HG03469 (cell line): ENCODE data around the gene JUNB.
"Not testable (repeated sequence)": the region's sequence is repeated elsewhere in the genome, so short reads cannot be mapped to it uniquely, and the experiment has no call there.

Experiments
- ATAC-seq: cut with Tn5 transposase; IDR thresholded peaks from one replicate; pipeline ENCODE4 v1.9.1; 2021; ENCODE audit warnings: mild to moderate bottlenecking, moderate library complexity, moderate number of reproducible peaks; ENCODE audit not compliant: unreplicated experiment

The JUNB gene

DNA sequence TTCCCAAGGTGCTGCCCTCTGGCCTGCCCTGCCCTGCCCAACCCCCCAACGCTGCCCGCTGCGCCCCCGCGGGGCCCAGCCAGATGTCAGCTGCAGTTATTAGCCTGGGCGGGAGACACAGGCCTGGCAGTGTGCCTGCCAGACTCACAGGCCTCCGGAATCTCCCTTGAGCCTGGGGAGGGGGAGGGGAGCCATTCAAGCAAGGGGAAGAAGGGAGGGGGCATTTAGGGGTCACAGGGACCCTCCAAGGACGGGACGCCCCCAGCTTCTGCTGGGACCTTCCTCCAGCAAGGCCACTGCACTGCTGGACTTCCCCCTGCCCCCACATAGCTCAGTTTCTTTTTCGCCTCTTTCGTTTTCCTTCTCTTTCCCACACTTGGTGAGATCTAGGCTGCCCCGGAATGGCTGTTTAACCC, 2.6 kb upstream of the JUNB start:
- no peak for ATAC-seq

DNA sequence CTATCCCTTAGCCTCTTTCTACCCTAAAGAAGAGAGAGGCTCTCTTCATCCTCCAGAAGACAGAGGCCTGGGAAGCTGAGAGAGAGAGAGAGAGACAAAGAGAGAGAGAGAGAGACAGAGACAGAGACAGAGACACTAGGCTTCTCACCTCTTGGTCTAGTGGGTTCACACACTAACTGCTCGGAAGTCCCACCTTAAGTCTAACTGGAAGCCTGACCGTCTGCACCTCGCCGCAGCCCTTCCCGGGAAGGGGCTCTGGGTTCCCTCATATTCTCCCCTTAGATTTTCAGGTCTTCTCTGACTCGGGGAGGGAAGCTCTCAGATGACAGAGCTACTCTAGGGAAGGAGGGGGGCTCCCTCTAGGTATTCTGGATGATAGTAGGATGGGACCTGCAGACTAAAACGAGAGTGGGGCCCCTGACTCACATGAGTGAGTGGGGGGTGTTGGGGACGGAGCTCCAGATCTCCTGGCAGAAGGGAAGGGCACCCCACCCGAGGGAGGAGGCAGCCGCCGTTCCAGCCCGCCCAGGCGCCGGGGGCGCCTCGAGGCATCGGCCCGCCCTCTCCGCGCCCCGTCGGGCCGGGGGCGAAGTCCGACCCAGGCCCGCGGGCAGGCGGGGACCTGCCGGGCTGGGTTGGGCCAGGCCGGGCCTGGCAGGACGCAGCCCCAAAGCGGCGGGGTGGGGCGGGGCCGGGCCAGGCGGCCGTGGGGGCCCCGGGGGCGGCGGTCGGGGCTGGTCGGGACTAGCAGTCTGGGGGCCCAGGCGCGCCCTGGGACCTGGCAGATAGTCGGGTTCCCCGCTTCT, 2.0 kb upstream of the JUNB start:
- no peak for ATAC-seq

DNA sequence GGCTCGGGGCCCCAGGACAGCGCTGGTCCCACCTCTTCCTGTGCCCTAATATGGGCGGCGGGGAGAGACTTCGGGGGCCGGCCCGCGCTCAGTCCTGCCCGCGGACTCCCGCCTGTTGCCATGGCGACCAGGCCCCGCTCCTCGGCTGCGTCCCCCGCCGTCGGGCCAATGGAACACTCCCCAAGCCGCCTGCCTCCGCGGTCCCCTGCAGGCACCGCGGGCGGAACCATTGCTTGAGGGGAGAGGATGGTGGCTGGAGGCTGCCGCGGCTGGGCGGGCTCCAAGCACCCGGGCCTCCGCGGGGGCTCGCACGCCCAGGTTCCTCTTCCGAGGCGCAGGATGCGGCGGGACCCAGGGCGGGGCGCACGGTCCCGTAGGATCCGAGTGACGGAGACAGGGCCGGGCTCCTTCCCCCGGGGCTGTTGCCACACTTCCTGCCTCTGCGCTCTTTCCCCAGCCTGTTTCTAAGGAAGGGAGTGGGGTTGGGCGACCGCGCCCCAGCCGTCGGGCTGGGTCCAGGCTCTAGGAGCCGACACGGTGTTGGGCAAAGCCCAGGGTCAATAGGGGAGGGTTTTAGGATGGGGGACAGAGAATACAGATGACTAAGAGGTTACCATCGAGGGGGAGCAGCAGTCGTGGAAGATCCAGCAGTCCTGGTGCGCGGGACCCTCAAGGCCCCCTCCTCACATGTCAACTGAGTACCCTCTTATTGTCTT, 1.2 kb upstream of the JUNB start:
- ATAC-seq: peak; percentile 24

DNA sequence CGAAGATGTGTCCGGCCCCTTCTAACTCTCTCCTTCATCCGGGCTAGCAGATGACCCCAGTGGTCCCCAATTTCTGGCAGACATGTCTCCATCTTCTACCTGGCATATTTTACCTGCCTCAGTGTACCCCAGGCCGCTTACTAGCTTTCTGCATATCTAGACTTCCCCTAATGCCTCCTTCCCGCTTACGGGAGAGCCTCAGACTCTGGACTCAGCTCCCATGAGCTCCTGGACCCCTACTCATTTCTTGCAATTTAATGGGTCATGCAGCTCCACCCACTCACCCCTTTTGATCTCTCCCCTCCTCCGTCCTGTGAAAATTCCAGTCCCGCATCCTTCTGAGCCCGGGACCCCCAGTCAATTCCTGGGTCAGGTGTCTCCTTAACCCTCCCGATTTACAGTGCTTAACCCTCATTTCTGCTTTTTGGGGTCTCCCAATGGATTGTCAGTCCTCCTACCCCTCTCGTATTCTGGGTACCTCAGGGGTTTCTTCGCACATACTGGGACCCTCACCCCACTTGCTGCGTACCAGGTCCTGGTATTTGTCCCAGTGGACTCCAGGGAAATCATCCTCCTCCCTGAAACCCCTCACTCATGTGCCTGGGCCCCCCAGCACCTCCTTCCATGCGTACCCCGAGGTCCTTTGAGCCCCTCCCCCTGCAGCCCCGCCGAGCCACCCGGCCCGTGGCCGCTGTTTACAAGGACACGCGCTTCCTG, 500 bp upstream of the JUNB start:
- ATAC-seq: no peak

DNA sequence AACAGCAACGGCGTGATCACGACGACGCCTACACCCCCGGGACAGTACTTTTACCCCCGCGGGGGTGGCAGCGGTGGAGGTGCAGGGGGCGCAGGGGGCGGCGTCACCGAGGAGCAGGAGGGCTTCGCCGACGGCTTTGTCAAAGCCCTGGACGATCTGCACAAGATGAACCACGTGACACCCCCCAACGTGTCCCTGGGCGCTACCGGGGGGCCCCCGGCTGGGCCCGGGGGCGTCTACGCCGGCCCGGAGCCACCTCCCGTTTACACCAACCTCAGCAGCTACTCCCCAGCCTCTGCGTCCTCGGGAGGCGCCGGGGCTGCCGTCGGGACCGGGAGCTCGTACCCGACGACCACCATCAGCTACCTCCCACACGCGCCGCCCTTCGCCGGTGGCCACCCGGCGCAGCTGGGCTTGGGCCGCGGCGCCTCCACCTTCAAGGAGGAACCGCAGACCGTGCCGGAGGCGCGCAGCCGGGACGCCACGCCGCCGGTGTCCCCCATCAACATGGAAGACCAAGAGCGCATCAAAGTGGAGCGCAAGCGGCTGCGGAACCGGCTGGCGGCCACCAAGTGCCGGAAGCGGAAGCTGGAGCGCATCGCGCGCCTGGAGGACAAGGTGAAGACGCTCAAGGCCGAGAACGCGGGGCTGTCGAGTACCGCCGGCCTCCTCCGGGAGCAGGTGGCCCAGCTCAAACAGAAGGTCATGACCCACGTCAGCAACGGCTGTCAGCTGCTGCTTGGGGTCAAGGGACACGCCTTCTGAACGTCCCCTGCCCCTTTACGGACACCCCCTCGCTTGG, 966 bp downstream of the JUNB start:
- no peak for ATAC-seq

DNA sequence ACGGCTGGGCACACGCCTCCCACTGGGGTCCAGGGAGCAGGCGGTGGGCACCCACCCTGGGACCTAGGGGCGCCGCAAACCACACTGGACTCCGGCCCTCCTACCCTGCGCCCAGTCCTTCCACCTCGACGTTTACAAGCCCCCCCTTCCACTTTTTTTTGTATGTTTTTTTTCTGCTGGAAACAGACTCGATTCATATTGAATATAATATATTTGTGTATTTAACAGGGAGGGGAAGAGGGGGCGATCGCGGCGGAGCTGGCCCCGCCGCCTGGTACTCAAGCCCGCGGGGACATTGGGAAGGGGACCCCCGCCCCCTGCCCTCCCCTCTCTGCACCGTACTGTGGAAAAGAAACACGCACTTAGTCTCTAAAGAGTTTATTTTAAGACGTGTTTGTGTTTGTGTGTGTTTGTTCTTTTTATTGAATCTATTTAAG, 1.6 kb downstream of the JUNB start:
- ATAC-seq: no peak

DNA sequence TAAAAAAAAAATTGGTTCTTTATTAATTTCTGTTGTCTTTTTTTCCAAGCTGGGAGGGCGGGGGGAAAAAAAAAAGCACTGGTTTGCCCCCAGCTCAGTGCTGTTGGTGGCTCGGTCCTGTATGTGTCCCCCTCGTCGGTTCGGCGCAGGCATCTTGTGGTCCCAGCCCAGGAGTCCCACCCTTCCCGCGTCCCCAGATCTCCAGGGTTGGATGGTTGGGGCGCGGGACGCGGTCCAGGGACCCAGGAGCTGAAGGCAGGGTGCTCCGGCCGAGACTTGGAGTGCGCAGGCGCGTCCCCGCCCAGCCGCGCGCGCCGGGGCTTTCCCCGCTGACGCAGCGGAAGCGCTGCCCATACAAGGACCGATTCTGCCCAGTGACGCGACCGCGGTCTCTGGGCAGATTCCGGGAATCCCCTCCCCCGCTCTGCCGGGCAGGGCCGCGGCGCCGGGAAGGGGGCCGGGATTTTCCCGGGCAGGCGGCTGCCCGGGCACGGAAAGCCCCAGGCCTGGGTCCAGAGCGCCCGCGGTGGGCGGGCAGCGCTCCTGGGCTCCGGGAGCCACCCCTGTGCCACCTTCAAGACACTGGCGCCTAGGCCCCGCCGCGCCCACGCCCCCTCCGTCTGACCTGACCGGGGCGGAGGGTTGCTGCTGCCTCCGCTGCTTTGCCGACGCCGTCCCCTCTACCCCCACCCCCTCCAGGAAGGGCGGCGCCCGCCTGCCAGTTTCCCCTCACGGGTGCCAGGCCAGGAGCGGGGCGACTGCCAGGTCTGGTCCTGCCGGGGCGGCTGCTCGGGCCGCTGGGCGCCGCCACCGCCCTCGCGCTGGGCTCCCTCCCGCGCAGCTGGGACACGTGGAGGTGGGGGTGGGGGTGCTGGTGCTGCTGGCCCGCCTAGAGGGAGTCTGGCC, 2.3 kb downstream of the JUNB start:
- ATAC-seq: peak; percentile 22

DNA sequence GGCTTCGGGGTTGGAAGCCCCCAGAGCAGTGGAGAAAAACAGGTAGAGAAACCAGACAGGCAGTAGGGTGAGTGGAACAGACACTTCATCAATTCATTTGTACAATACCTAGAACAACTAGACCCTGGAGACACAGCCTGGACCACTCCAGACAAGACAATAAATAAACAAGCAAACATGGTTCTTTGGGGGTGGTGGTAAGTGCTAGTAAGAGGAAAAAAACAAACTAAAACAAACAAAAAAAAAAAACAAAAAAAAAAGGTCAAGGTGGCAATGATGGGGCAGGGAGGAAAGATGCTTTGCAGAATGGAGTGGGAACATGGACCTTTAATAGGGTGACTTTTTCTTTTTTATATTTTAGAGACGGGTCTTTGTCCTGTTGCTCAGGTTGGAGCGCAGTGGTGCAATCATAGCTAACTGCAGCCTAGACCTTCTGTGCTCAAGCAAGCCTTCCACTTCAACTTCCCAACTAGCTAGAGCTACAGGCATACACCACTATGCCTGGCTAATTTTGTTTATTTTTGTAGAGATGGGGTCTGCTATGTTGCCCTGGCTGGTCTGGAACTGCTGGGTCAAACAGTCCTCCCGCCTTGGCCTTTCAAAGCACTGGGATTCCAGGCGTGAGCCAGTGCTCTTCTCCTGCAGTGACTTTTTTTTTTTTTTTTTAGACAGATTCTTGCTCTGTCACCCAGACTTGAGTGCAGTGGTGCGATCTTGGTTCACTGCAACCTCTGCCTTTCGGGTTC, 3.1 kb downstream of the JUNB start:
- no peak for ATAC-seq

DNA sequence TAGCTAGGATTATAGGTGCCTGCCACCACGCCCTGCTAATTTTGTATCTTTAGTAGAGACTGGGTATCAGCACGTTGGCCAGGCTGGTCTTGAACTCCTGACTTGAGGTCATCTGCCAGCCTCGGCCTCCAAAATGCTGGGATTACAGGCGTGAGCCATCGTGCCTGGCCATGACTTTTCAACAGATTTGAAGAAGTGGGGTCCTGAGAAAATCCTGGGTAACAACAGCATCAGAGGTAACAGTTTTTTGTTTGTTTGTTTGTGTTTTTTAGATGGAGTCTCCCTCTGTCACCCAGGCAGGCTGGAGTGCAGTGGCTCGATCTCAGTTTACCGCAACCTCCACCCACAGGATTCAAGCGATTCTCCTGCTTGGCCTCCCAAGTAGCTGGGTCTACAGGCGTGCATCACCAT, 3.7 kb downstream of the JUNB start:
- no peak for ATAC-seq

DNA sequence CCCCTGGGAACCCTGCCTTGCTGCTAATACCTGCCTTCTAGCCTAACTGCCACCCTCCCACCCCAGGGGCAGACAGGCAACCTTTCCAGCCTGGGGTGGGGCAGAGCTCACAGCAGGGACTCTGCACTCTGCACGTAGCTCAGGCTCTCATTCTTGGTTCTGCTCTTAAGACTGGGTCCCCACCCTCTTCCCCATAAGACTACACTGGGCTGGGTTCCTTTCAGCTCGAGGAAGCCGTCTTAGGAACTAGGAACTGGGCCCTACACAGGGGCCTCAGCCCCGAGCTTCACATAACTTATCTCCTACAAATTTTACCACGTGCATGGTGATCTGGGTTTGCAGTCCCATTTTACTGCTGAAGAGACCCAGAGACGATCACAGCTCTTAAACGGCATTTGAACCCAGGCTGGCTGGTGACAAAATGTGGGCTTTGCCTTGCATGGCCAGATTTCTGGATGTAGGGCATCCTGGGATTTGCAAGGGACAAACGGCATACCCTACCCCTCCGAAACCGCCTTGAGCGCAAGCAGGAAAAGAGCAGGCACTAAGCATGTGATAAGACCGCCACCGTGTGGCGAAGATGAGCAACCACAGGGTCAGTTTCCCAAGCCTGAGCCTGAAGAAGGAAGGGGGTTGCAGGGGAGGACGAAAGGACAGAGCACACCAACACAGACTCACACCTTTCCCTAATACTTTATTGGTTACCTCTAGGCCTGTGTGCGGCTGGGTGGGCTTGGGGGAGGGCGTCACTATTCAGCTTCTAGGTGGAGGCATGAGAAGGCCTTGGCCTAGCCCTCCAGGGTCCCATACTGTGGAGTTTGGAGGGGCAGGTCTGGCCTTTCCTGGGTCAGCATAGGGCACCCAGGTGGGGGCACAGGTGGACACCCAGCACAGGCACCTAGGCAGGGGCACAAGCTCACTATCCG, 5.1 kb downstream of the JUNB start:
- no peak for ATAC-seq

DNA sequence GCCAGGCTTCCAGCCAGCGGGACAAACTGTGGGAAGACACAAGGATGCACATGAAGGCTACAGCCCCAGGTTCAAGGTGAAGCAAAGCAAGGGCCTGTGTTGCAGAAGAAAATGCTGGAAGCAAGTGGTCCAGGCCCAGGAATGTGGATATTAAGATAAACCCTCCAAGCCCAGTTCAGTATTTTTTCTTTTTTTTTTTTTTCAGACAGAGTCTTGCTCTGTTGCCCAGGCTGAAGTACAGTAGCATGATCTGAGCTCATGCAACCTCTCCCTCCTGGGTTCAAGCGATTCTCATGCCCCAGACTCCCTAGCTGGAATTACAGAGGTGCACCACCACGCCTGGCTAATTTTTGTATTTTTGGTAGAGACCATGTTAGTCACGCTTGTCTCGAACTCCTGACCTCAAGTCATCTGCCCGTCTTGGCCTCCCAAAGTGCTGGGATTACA, 5.9 kb downstream of the JUNB start:
- no peak for ATAC-seq

DNA sequence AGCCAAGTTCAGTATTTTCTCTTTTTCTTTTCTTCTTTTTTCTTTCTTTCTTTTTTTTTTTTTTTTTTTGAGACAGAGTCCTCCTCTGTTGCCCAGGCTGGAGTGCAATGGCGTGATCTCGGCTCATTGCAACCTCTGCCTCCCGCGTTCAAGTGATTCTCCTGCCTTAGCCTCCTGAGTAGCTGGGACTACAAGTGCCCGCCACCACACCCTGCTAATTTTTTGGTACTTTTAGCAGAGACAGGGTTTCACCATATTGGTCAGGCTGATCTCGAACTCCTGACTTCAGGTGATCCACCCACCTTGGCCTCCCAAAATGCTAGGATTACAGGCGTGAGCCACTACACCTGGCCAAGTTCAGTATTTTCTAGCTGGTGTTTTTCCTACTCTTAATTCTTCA, 6.3 kb downstream of the JUNB start:
- ATAC-seq: not testable (repeated sequence)

DNA sequence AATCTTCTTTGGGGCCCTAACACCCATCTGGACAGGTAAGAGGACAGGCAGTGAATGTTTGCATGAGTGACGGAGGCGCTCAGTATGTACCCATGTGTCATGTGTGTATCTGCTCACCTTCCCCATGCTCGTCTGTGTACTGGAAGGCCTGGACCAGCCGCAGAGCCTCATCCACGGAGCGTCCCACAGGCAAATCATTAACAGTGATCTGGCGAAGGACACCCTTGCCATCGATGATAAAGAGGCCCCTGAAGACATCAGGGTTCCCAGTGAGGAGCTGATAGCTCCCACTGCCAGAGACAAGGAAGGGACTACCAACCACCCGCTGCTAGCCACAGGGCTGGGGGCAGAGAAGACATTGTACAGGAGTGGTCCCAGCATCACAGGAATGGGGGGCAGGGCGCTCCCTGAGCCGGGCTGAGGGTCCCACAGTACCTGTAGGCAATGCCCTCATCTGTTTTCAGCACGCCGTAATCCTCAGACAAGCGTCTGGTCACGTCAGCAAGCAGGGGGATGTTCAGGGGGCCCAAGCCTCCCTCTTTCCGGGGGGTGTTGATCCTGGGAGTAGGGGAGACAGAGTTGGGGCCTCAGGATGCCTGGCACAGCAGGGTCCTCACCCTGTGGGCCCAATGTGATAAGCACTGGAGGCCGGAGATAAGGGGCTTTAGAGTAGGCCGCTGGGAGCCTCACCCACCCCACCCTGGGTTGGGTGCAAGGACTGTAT, 8.6 kb downstream of the JUNB start:
- no peak for ATAC-seq

DNA sequence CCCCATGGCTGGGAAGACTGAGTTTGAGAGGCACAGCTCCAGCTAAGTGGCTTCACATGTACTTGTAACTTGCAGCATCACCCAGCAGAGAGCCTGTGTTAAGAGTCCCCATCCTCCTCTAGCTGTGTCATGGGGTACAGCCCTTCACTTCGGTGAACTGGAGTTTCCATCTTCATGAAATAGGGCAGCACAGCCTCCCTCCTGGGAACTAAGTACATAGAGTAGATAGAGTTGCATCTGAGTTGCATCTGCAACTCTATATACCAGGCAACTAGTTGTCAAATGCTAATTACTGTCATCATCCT, 9.1 kb downstream of the JUNB start:
- no peak for ATAC-seq

DNA sequence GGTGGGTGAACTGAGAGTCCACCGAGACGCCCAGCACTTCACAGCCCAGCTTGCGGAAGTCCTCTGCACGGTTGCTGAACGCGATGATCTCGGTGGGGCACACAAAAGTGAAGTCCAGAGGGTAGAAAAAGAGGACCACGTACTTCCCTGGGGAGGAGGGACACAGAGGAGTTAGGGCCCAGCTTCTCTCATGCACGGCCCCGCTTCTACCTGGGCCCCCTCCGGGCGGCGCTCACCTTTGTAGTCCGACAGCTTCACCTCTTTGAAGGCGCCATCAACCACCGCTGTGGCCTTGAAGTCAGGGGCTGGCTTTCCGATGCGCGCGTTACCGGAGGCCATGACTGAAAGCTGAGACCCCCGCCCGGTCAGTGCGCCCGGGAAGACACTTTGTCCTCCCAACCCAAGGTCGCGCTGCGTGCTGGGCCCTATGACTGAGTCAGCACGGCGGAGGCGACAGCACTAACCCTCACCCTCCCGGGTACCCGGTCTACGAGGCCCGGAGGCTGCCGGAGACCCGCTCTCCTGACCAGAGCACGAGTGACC, 9.7 kb downstream of the JUNB start:
- ATAC-seq: no peak

DNA sequence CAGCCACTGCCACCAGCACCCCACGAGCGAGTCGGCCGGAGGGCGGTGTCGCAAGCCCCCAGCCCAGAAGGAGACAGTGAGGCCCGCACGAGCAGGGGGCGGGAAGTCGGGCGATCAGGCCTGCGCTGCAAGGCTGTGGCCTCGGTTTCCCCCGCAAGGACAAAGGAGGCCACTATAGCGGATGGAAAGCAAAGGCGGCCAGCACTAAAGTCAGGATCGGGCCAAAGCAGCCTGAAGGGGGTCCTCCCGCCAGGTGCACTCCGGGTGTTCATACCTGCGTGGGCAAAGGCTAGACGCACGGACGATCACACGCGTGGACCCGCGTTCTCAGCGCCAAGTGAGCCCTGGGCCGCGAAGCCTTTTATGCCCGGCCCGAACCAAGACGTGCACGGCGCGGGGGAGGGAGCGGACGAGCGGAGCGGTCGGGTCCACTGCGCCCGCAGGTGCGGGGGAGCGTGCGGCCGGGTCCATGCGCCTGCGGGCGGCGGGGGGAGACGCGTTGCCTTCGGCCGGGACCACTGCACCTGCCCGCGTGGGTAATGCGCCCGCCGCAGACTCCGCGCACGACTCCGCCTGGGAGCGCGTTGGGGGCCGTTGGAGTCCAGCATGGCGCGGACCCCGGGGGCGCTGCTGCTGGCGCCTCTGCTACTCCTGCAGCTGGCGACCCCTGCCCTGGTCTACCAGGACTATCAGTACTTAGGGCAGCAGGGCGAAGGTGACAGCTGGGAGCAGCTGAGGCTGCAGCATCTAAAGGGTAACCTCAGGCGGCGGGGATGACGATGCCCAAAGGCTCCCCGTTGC, 10.4 kb downstream of the JUNB start, which contains the start of the genes PRDX2 and THSD8:
Gene PRDX2 (minus strand): TSS at position 335 of the 801 bp plus-strand sequence. CDS start 539 bp downstream, outside the sequence.
Gene THSD8 (plus strand): TSS at position 604 of the 801 bp plus-strand sequence. CDS start 3 bp downstream, at position 607.
- no peak for ATAC-seq
